HG03095 (cell line): Measurements from ENCODE around the gene IL17B.

Source experiments
- ATAC-seq: cut with Tn5 transposase; IDR thresholded peaks from one replicate; pipeline ENCODE4 v1.9.1; 2021; ENCODE audit warnings: moderate library complexity; ENCODE audit not compliant: unreplicated experiment

The IL17B gene

GRCh38 chr5:149325894-149326293, 53.2 kb downstream of the IL17B start:
- ATAC-seq = no peak

GRCh38 chr5:149325166-149325735, 53.8 kb downstream of the IL17B start:
- ATAC-seq = no peak

- ATAC-seq = no peak
Observed at GRCh38 chr5:149324641-149325040, 54.5 kb downstream of the IL17B start.
